ENCODE measurements around the gene MYLIP.
"Not testable (repeated sequence)": the region's sequence is repeated elsewhere in the genome, so short reads cannot be mapped to it uniquely, and the experiment has no call there.

Gene MYLIP

DNA sequence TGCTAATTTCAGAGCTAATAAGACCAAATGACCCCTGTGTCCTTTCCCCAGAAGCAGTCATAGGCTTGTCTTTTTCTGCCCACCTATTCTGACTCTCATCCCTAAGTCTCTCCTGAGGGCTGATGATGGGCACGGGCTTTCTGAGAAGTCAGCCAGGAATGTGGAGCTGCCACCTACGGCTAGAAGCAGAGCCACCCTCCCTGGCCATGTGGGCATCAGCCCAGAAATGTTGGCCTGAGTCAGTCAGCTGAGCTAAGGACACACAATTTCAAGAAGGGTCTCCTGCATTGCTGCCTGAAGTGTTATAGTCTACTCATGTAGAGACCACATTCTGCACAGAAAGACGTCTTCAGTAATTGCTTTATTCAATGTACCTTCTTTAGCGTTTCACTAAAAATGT, 17.1 kb downstream of the MYLIP start:
- no peak for DNase-seq

DNA sequence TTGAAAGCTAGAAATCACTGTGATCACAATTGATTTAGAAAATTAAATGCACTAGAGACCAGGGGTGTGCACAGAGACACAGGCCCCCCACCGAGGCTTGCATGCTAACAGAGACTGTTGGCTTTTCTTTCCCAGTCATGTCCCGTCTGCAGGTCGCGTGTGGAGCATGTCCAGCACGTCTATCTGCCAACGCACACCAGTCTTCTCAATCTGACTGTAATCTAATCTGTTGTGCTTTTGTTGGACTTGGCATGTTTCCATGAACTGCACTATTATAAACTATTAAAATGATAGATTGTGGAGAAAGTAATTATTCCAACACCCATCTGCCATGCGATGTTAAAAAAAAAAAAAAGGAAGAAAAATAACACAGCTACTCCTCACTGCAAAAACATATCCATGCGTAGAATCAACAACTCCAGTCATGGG, 17.7 kb downstream of the MYLIP start:
- DNase-seq: peak; percentile 92

DNA sequence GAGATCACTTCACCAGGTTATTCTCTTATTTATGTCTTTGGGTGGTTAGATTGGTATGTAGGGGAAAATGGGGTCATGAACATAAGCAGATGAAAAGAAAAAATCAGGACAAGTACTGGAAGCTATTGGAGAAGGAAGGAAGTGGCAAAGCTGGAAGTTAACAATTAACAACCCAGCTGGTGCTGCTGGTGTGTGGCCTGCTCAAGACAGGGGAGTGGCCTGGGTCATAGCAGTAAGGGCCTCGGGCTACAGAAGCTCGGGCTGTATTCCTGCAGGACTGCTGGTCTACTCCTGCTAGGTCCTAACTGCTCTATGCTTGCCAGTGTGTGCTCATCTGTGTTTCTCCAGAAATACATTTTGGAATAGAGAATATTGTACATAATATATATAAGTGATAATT, 19.6 kb downstream of the MYLIP start:
- DNase-seq: no peak

DNA sequence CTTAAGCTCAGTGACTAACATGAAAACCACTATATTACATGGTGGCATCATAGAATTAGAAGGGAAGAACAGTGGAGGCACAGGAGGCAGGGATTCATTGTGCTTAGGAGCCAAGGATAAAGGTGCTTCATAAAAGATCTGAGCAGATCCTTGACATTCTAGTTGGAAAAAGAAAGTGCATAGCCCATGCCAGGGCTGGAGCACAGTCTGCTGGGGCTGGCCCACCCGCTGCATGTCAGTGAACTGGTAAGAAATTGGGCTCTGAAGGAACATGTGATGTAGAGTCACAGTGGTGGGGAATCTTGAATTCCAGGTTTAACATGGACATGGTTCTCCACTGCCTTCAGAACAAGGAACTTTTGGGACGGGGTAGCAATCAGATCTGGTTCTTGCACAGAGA, 20.4 kb downstream of the MYLIP start:
- no peak for DNase-seq

DNA sequence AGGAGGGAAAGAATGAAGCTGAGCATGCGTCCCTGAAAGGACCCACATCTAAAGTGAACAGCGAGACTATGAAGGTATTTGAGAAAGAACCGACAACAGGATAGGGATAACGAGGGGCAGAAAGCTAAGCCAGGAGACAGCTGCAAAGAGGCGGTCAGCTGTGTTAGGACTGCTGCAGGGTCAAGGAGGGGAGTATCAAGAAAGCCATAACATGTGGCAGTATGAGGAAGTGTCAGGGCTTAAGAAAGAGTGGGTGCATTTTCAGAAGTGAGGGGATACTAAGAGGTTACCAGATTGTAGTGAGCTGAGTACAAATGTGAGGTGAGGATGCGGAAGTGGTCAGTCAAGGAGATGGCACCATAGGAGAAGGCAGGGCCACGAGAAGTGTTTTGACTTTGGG, 21.2 kb downstream of the MYLIP start:
- DNase-seq: no peak

DNA sequence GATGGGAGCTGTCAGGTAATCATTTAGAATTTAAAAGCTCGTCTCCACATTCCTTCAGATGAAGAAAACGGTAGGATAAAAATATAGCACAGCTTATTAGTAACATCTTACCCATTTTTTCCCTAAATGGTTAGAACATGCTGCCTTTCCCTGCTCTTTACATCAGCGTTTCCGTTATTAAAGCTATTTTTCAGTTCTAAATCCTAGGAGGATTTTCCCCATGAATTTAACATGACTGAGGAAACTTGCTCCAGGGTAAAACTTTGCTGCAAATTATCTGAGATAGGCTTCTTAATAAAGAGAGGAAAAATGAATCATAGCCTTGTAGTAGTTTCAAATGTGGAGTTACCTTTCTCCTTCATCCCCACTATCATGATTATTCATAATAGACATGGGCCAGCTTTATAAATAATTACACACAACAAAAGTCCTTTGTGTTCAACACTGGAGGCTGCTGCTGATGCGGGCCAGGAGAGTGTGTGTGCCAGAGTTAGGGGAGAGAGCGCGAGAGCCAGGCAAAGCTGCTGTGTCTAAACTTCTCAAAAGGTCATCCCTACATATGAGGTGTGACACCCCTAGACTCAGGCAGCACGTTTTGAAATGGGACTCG, 24.4 kb downstream of the MYLIP start:
- DNase-seq: no peak

DNA sequence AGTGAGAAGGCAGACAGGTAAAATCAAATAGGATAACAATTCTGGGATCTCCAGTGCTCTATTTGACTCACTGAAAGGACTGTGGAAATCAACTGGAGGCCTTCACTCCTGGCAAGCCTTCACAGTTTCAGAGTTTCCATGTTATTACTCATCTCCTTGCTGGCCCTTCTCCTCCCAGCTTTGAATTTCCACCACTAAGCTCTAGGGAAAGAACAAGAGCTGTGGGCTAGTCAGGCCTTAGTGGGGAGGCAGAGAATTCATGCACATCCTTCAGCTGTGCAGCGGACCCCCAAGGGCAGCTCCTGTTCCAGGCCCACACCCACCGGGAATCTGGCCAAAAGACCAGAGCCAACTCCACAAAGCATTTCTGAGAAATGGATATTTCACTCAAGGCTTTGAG, 26.0 kb downstream of the MYLIP start:
- DNase-seq: no peak

DNA sequence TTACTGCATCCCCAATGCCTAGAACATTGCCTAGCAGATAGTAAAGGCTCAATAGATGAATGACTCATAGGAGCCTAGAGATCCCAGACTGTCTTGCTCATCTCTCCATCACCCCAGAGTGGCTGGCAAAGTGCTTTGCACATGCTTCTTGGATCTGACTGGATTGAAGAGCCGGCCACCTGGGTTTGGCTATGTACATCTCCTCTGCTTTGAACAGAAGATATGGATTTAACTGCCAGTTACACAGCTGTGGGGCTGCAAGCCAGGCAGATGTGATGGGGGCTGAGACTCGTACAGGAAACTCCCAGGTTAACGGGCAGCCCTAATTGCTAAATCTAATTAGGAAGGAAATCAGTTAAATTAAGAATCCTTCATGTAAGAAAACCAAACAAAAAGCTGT, 28.6 kb downstream of the MYLIP start:
- no peak for DNase-seq

DNA sequence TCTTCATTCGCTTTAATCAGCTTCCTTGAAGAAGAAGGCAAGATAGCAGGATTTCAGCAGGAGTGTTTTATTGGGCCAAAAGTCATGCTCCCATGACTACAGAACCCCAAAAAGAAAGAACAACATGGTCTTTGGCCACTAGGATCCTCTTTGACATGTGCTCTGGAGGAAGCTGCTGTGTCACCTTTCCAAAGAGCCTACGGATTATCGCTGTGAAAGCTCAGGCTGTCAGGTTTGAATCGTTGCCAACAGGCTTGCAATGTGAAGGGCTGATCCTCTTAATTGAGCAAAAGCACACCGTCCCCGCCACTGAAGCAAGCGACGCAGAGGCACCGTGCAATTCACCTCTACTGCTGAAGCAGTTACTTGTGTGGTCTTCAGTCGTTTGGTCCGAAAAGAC, 29.0 kb downstream of the MYLIP start:
- DNase-seq: peak; percentile 26

DNA sequence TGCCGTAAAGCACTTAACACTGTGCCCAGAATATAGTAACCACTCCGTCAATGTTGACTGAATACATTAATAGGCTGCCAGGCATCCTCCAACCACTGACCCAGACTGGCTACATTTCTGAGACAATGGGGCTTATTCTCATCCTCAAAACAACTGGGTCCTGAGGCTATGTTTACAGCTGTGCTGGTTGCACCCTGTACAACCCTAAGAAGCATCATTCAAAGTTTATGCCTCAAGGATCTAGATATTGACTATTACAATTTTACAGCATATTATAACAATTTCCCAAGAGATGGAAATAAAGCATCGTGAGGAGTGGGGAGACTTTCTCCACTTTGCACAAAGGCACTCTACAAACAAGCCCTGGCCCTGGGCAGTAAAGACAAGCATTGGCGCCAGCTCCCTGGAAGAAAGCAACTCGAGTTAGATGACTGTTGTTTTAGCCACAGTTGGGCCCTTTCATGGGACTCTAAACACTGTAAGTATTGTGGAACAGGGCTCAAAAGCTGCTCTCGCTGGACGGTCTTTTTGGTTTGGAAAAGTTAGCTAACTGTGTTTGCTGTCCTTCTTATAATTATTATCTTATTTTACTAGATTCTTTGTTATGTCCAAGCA, 30.2 kb downstream of the MYLIP start:
- no peak for DNase-seq

DNA sequence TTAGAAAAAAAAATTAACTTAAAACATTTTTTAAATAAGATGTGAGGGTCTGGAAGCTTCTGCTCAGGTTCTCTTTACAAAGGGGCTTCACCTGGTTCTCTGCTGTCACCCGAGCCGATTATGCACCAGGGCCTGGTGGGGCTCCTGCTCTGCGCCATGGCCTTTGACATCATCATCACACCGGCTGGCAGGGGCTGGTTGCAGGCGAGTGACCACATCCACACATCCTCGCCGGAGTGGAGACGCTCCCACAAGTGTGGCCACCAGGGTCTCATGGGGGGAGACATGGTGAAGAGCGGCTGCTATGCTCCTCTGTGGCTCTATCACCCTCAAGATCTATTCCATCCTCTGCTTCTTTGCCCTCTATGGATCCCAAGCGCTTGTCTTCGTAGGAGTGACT, 31.9 kb downstream of the MYLIP start:
- DNase-seq: no peak

DNA sequence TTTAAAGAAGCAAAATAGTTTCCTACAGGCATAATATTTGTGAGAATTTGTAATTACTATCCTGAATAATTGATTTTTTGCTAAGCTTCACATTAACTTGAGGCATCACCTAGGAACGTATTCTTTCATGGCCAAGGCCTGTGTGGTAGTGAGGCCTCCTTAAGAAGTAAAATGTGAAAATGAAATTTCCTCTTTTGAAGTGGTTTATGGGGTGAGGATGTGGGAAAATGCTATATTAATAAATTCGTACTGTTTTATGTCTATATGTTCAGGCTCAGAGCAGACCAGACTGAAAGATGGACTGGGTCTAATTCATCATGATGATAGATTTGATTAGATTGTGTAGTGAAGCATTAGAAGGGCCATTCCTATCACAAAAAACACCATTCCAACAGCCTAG, 33.1 kb downstream of the MYLIP start:
- no peak for DNase-seq

DNA sequence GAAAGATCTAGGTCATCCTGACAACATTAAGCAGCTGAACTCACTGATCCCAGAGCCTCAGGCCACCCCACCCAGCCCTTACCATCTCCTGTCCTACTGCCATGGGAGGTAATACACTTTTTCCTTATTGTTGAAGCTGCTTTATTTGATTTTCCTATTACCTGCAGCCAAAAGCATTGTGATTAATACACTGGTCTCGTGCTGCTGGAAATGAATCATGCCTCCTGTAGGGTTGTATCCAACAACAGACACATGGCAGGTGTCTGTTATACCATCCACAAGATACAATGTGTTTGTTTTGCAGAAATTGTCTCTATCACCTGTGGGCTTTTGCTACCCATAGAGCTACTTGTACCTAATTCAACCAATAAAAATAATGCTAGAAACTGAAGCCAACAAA, 34.2 kb downstream of the MYLIP start:
- no peak for DNase-seq

DNA sequence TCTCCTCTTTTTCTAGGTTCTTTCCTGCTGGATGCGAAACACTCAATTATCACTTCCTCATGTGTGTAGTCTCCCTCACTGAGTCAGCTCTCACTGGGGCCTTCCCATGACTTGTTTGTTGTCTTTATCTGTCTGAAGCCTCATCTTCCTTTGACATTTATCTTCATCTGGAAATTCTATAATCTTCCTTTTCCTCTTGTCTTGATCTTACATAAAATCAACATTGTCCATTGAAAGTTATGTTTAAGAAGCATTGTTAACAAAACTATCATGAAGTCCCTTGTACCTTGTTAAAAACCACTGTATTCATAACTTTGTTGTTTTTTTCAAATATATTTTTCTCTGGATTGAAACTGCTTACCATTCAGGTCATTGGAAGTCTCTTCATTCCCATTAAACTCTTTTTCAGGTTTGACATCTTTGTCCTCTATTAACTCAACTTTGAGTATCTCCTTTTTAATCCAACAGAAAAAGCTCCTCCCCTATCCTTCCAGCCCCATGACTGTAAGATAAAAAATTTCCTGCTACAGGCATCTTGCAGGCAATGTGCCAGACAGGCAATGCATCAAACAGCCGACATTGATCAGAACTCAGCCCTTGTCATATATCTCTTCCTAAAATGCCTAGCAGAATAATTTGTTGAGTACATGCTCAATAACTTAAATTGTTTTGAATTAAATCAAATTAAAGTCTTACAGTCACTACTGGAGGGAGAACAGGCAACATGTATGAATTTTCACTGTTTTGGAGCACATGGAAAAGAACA, 34.8 kb downstream of the MYLIP start:
- DNase-seq: no peak

DNA sequence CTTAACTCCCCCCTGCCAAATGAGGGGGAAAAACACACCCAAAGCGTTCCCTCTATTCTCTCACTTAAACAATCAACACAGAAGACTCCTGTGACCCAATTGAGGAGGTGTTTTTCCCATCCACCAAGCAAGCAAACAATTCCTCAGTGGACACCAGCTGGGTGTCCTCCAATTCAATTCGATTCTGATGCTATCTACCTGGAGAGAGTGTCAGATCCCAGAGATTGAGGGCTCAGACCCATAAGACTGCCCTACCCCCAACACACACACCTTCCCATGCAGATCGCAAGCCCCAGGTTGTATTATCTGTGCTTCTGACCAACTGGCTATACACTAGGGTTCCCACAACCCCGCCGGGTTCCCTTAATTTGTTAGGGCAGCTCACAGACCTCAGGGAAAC, 36.8 kb downstream of the MYLIP start:
- no peak for DNase-seq

DNA sequence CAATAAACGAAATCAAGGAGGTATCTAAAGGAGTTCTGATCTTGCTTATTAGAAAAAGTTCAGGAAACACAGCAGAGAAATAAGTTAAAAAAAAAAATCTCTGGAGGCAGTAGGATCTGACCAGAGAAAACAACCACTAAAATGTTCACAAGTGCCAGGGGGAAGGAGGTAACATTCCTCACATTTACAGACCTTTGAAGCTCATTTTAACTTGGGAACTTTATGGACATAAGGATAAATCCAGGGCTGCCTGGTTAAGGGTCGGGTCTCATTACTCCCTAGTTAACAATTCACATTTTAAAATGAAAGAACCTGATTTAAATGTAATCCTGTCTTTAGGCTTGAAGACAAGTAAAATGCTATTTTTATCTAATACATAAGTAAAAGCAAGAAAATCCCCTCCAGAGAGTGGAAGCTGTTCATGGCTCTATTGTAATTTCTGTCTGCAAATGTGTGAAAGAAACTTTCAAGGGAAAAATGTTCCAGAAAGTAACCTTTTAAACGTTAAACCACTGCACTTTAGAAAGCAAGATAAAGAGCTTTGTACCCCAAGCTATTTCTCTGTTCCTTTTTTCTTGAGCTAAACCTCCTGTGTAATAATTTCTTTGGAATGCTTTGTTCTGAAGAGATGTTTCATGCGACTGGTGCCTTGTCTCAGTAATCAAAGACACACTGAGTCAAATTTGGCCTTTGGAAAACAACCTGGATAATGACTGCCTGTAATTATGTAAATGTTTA, 38.2 kb downstream of the MYLIP start:
- DNase-seq: no peak

DNA sequence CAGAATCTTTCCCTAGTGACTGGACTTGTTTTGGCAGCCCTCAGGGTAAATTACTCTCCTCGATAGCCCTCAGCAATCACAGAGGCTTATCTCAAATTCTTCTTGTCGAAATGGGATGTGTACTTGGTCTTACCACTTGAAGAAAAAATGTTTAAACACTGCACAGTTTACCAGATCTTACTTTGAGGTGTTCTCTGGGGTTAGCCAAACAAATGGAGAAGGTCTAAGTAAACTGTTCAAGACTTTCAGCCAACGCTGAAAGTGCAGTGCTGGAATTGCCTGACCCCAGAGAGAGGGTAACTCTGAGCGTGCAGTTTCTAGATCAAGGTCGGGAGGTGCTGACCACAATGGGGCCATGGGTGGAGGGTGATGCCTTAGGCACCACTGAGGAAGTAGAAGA, 39.2 kb downstream of the MYLIP start:
- no peak for DNase-seq

DNA sequence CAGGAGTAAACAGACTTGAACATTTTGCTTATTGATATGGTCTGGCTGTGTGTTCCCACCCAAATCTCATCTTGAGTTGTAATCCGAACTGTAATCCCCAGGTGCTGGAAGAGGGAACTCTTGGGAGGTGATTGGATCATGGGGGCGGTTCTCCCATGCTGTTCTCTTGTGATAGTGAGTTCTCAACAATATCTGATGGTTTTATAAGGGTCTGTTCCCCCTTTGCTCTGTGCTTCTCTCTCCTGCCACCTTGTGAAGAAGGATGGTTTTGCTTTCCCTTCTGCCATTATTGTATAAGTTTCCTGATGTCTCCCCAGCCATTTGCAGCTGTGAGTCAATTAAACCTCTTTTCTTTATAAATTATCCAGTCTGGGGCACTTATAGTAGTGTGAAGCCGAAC, 40.0 kb downstream of the MYLIP start:
- no peak for DNase-seq

DNA sequence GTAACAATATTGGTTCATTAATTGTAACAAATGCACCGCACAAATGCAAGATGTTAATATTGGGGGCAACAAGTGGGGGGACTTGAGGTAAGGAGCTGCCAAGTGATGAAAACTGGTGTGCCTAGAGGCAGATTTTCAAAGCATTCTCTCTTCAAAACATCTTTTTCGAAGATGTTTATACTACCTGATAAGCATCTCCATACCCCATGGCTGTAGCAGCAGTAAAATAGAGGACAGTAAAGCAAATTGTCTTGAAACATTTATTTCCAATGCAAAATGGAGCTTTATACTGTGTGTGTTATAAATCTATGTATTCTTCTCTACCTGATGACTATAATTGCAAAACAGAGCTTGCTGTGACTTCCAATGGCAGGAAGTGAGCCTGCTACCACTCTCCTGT, 42.5 kb downstream of the MYLIP start:
- DNase-seq: no peak

DNA sequence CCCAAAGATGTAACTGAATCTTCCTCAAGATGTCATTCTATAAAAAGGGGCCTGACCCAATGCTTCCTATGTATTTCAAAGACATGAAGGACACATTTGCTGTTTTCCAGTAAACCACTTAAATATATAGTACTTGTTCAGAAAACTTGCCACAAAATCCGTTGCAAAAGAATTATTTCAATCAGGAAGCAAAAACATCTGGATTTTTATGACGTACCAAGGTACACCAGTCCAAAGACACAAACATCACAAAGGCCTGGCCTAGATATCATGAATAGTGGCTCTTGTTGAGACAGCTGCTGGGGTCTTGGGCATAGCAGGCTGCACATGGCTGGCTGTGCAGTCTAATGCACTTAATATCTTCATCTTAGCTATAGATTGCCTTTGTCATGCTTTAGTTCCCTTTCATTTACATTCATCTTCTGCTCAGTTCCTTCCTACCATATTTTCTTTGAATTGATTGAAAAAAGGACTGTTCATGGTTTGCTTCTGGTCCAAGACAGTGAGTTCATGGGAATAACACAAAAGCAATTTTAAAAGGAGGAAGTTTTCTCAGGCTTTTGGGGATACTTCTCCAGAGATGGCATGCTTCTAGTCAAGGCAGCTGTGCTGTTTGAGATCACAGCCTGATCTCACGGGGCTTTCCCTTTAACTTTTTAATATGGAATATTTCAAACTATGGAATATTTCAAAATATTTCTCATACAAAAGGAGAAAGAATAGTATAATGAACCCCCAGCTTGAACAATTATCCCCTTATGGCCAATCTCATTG, 44.5 kb downstream of the MYLIP start:
- DNase-seq: no peak

DNA sequence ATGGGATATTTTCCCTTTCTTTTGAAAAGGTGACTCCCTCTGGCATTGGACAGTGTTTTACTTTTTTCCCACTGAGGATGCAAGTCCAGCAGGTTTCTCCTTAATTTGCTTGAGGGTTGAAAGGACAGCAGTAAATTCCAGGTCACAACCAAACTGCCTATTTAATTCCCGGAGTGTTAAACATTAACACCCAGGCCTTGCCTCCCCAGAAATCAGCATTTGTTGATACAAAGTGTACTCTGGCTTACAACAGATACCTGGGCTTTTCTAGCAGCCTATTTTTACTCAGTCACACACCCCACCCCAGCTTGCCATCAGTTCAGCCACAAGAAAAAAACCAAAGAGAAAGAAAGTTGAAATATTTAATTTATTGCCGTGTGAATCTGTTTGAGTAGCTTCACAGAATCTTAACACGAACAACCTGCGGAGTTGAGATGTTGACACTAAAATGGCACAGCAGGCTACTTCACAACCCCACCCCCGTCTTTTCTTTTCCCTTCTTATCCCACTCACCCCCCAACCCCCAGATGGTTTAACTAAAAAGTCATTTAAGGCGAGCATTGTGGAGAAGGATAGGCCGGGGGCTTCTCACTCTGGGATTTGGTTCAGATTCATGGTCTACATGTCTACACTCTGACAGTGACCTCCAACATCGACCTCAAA, 45.7 kb downstream of the MYLIP start:
- DNase-seq: no peak

DNA sequence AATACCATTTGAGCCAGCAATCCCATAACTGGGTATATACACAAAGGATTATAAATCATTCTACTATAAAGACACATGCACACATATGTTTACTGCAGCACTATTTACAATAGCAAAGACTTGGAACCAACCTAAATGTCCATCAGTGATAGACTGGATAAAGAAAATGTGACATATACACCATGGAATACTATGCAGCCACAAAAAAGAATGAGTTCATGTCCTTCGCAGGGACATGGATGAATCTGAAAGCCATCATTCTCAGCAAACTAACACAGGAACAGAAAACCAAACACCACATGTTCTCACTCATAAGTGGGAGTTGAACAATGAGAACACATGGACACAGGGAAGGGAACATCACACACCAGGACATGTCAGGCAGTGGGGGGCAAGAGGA, 47.7 kb downstream of the MYLIP start:
- DNase-seq: not testable (repeated sequence)

All from NCI-H2081 treated with DMSO at 0.1 percent for 48 hours (cell line).